Endometrial microvascular endothelial cells (primary cell): ENCODE results near the gene DNAJC7. TPM values are rescaled to one million over a fixed set of nuclear protein-coding genes. Genes with fewer than 3 reads are reported as not detected.
"Not testable (repeated sequence)": the region's sequence is repeated elsewhere in the genome, so short reads cannot be mapped to it uniquely, and the experiment has no call there.

Experiments used
- in situ Hi-C: cut with HindIII; loops from 2 replicates; pipeline ENCODE4 v1.10.0; 2017; ENCODE audit warnings: low sequenced_read_pairs, low pct_unique_long_range_greater_than_20kb; ENCODE audit errors: inconsistent ontology term
- total RNA-seq: library from RNA; depleted of rRNA; stranded (reverse); fragments of >200 nt; gene quantifications from one replicate; pipeline ENCODE4 v1.2.3, GENCODE V29; 2015; ENCODE audit errors: inconsistent ontology term

DNAJC7 gene
- total RNA-seq, 1 donor from 2014 or later: 66.0 TPM

DNA sequence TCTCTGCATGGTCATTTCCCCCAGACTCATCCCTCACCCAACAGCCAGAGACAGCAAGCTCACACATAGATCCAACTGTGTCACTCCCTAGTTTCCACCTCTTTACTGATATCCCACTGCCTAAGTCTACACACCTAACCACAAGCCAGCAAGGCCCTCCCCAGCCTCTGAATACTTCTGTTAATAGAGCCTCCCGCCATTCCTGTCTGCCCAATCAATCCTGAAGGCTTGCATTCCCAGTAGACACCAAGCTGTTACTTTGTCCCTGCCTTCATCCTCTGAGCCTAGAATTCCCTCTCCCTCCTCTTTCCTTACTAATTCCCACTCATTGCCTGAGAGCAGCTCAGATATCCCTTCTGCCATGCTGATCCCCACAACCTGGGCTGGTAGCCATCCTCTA, 28.5 kb upstream of the DNAJC7 start:
- in situ Hi-C loops: no loop called here

DNA sequence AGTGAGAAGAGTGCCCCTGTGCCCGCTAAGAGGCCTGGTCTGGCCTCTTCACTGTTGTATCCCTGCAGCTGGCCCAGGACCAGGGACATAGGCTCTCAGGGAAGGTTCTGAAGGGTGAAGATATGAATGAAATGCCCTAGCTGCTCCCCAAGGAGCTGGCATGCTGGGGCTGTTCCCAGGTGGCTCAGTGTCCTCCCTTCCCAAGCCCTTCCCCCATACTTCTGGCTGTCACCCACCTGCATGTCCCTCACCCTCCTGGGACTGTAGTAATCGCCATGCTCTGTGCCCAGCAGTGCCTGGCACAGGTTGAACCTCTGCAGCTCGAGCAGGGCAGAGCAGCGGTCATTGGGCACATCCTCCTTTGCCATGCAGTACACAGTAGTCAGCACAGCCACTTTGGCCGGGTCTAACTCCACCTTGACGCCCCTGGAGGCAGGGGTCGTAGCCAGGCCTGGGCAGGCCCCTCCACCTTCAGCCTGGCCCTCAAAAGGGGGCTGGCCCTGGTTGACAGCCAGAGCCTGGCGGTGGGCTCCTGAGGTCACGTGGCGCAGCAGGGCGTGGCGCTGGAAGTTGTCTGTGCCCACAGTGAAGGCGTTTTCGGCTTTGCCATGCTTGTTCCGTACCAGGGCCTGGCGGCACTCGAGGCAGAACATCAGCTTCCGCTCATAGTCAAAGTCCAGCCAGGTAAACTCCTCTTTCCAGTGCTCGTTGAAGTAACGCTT, 25.5 kb upstream of the DNAJC7 start:
- in situ Hi-C loops: no loop called here

DNA sequence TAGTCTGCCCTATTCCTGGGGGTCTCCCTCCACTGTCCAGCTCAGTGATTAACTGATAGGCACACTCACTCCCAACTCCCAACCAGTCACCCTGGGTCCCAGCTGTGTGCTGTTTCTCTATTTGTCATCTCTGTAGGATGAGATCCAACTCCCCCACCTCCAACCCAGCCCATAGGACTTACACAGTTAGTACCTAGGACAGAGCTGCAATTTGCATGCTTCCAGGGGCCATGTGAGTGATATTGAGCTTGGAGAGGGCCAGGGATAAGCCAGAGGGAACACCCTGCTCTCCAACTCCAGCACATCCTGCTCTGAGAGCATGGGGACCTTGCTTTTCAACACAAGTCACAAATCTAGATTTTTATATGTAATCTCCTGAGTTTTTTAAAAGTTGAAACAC, 24.4 kb upstream of the DNAJC7 start:
- in situ Hi-C loops: no loop called here

DNA sequence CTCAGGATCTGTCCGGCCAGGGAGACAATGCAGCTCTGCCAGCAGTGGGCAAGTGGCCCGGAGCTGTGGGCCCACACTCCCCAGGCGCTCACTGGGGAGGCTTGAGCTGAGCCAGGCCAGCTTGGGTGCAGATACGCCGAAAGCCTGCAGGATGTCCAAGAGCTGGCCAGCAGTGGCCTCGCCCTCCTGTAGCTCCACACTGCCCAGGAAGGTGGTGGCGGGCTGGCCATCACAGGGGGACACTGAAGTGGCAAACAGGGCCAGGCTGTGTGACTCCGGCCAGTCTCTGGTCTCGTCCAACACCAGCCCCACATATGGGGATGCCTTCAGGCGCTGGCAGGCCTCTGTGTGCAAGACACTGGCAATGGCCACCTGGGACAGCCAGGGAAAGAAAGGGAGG, 23.6 kb upstream of the DNAJC7 start:
- in situ Hi-C loops: no loop called here

DNA sequence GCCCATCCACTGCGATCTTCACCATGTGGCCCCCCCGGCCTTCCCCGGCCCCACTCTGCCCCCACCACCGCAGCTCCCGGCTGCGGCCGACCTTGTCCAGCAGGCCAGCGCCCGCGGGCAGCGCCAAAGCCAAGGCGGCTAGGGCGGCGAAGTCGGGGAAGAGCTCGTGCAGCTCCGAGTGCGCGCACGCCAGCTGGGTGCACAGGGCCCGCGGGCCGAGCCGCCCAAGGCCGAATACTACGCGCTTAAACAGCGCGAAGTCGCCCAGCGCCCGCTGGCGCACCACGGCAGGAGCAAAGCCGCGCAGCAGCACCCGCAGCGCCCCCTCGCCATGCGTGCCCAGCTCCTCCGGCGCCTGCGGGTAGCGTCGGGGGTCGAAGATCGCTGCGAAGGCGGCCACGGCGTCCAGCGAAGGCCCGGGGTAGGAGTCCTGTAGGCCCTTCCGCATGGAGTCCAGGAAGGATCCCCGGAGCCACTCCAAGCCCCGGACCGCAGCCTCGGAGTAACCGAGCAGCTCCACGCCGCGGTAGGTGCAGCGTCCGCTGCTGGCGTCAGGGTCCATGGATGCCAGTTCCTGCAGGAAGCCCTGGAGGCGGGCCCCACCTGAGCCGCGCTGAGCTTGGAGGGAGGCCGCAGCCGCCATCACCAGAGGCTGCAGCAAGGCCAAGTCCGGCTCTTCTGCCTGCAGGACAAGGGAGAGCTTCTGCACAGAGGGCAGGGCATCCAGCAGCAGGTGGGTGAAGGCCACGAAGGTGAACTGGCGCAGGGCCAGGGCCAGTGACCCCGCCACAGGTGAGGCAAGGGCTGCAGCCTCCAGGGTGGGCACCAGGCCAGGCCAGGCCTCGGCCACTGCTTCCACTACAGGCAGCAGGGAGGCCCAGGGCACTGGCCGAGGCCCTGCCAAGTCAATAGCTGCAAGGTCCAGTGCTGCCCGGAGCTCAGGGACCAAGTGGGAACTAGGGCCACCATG, 22.8 kb upstream of the DNAJC7 start:
- in situ Hi-C loops: no loop called here

DNA sequence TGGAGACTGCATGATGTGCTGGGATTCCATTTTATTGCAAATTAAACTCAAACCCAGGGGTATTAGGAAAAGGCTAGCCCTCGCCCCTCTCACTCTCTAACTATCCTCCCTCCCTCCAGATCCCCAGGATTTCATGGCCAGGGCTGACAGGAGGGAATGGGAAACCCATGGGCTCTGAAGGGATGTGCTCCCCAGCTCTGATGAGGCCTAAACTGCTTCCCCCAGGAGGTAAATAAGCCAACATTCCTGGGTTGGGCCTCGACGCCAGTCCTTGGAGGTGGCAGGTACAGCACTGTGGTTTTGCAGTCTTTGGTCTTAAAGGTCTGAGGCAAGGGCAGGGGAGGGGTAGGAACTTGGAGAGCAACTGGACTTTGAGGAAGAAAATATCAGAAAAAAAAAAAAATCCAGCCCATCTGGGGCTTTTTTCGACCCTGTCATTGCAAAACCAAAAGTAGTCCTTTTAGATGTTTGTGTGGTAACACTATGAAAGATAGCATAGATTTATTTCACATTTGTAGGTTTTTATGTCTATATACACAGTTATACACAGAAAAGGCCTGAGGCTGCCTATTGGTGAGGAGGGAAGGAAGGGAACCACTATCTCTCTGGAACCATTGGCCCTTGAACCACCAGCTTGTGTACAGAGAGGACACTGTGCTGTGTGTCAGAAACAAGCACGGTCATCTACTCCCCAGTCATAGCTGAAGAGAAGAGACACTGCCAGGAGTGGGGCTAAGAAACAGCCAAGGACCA, 21.2 kb upstream of the DNAJC7 start:
- in situ Hi-C loops: no loop called here

DNA sequence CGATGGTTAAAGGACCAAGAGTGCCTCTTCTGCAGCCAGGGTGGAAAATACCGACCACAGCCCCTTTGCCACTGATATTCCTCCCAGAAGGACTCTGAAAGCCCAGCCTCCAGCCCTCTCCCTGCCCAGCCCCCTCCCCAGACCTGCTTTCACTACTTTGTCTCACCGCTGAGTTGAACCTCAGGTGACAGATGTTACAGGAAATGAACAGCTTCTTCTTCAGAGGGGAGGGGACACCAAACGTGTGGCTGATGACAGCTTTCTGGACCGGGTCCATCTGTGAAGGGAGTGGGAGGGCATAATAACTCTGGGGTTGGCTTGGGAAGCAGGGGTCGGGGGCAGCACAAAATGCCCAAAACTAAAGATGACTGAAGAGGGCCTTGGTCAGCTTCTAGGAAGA, 16.8 kb upstream of the DNAJC7 start:
- in situ Hi-C loops: no loop called here

DNA sequence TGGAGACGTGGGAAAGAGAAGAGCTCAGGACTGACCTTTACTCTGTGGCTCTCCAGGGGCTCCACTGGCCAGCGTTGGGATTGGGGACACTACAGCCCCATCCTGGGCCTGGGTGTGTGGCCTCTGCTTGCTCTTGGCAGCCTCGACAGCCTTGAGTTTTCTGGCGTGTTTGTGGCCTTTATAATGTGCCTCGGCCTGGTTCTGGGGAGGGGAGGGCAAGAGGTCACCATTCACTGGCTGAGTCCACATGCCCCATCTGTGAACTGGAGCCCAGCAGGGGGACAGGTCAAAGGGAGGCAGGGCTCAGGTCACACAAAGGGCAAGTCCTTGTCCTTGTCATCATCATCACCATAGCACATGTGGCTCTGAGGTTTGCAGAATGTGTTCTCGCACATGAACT, 14.3 kb upstream of the DNAJC7 start:
- in situ Hi-C loops: no loop called here

DNA sequence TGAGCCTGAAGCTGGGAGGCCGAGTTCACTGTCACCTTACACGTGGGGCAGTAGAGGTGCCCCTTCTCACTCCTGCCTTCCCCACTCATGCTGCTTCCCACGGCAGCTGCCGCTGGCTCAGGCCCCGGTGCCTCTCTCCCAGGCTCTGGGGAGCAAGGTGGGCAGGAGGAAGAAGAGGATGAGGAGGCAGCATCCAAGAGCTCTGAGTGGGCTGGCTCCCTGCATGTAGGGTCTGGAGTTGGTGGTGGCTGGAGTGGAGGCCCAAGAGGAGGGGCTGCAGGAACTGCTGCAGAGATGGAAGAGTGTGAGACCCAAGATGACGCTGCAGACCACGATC, 11.5 kb upstream of the DNAJC7 start:
- in situ Hi-C loops: no loop called here

DNA sequence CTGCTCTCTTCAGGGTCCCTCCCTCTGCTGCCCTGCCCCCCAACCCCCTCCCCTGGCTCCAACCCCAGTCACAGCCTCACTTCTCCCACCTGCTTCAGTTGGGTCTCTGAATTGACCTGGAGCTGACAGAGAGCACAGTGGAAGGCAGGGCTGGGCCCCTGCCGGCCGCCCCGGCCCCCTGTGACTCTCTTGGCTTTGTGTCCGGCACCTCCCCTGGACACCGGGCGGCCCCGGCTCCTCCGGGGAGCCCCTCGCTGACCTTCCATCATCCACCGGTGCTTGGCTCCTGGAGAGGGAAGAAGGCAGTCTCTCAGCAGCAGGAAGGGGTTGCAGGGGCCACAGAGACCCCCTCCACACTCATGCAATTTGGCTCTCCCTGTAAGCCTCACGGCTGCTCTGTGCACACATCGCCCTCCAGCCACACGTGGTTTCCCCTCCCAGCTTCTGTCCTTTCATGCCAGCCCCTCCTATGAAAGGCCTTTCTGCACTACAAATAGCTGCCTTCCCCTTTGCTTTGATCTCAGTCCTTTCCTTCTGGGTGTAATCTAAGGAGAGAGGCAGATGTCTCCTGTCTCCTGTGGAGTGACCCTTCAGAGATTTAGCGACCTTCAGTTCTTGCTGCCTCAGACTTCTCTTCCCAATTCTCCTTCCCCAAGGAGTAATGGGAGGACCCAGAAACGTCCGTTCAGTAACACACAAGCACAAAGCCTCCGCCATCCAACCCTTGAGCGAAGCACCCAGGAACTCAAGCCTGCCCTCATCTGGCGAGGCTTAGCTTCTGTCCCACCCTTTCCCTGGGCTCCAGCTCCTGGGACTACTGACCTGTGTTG, 10.9 kb upstream of the DNAJC7 start:
- in situ Hi-C loops: no loop called here

DNA sequence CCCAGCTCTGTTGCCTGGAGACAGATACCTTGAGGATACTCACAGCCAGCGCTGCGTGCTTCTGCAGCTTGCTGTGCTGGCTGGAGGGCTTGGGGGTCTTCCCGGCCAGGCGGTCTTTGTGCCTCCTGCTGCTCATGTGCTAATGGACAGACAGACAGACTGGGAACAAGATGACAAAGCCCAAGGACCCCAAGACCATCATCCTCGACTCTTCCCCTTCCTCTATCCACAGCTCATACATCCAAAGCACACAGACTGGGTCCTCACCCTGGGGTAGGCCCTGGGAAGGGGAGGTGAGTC, 10.3 kb upstream of the DNAJC7 start:
- in situ Hi-C loops: no loop called here

DNA sequence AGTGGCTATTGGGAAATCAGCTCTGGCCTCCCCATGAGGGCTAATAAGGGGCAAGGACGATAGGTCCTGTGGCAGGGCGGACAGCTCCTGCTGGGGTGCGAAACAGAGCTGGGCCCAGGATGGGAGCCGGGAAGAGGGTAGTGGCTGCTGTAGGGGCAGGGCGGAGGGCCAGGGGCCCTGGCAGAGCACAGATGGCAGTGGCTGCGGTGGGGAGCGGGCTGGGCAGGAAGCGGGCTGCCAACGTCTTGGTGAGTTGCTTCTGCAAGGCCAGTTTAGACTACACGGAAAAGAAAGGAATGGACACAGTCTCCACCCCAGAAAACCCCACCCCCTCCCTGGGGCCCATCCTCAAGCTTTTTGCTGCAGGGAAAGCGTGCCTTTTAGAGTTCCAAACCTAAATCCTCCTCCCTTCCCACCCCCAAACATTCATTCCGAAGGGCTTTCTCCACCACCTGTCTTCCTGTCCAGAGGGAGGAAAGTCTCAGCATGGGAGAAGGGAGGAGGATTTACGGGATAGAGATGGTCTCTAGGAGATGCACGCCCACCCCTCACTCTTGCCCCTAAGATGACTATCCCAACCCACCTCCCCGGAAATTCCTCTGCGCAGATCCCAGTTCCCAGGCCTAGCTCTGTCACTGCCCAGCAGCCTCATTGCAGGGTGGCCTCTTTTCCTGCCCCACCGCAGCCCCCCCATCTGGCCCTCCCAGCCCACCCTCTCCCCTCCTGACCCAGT, 9.8 kb upstream of the DNAJC7 start:
- in situ Hi-C loops: no loop called here

DNA sequence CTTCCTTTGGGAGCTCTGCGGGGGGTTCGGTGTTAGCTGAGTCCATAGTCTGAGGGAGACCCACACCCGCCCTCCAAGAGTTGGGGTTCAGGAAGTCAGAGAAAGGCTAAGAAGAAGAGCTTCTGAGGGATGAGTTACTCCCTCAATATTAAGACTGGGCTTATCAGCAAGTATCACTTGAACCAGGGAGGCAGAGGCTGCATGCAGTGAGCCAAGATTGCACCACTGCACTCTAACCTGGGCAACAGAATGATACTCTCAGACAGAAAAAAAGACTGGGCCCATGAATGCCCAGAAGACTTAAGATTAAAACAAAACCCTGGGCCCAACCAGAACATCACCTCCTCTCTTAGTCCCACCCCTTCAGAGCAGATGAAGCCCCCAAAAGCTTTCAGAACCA, 8.7 kb upstream of the DNAJC7 start:
- in situ Hi-C loops: no loop called here

DNA sequence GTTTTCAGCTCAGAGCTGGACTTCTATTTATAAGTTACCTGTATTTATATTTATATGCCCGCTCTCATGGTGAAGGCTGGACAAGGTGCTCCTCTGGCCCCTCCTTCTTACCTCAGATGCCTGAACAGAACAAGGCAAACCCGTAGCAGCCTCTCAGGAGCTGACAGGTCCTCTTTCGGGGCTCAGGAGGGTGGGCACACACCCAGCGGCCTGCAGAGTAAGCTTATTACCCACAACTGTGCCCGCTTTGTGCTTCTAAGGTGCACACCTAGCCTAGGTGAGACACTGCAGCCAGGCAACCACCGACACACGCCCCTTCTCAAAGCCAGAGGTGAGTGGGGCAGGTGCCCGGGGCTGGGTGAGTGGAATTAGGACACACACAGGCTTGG, 7.9 kb upstream of the DNAJC7 start:
- in situ Hi-C loops: no loop called here

DNA sequence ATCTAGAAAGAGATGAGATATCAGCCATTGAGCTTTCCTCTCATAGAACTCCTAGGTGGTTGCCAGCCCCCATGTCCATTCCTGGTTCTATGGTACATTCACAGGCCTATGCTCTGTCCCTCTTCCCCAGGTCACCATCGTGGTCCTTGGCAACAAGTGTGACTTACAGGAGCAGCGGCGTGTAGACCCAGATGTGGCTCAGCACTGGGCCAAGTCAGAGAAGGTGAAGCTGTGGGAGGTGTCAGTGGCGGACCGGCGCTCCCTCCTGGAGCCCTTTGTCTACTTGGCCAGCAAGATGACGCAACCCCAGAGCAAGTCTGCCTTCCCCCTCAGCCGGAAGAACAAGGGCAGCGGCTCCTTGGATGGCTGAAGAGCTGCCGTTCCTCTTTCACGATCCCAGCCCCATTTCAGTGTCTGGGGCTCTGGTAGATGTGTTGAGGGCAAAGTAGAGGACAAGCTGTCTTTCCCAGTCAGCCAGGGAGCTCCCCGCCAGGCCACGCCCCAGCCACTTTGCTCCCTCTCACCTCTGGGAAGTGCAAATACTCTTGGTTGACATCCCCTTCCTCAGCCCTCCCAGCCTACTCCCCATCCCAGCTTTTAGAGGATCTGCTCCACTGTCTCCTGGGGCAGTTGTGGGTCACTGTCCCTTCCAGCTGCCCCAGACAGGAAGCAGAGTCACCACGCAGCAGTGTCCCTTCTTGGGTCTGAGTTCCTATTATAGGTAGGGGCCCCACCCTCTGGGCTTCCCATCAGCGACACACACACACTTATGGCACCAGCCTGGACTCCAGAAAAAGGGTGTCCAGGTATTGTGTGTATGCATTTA, 6.5 kb upstream of the DNAJC7 start:
- in situ Hi-C loops: no loop called here

DNA sequence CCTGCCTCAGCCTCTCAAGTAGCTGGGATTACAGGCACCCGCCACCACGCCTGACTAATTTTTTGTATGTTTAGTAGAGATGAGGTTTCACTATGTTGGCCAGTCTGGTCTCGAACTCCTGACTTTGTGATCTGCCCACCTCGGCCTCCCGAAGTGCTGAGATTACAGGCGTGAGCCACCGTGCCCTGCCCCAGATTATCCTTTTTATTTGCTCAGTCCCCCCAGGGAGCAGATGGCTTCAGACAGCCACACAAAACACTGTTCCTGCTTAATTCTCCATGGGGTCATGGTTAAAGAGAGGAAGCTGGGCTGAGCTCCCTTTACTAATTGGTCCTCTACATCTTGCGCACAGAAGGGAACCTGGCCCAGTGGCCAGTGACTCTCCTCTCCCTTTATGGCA, 3.6 kb upstream of the DNAJC7 start:
- in situ Hi-C loops: not testable (repeated sequence)

DNA sequence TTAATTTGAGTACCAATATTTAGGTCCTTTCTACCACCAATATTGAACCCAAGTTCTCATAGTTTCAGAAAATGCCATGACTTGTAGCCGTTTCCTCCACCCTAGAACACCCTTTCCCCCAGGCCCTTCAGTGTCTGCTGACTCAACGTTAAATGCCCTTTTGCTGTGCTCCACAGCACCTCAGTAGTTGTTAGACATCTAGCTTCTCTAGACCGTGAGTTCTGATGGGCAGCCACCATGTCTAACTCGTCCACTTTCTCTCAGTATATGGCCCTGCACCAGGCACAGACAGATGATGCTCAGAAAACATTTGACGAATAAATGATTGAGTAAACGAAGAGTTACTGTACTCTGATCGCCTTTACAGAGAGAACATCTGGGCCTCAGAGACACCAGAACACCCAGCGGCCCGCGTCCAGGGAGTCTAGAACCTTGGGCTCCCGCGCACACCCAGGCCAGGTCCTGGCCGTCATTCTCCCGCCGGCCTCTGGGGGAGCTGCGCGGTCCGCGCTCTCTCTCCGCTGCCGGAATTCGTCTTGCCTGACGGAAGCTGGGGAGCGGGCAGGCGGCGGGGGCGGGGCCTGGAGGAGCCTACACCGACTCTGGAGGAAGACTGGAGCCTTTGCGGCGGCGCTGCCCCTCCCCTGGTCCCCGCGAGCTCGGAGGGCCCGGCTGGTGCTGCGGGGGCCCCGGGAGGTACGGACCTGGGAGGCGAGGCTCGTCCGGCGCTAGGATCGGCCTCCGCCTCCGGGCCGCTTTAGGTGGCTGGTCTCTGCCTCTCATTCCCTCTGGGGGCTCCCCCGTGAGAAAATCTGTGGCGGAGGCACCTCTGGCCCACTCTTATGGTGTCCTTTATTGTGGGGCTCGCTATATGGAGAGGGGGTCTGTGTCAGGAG, 2.5 kb upstream of the DNAJC7 start, which contains the start of gene NKIRAS2:
NKIRAS2 (plus strand) TSS at position 582 of the 896 bp plus-strand sequence. CDS start 1,488 bp downstream, outside the sequence.
- in situ Hi-C loops: no loop called here
